Cardiac muscle cell (in vitro differentiated cells and primary cell): ENCODE data around the gene MDH1B. TPM values are rescaled to one million over a fixed set of nuclear protein-coding genes. Genes with fewer than 3 reads are reported as not detected.
A peak's percentile ranks its signal among the peaks of the same experiment; 100 is the strongest.

Experiments used
- DNase-seq, 2 donors: peaks; one replicate each; pipeline versions ENCODE4 v3.0.0 to v3.0.0-alpha.2; 2010 to 2017; ENCODE audit warnings: low read depth in 1 of 2, low spot score in 1 of 2
- H3K27ac ChIP-seq: fragments of 200-600 bp; sonication (generic); 2 replicates; pipeline ENCODE4 v1.5.1; 2016
- H3K27me3 ChIP-seq: fragments of 200-600 bp; sonication (generic); 2 replicates; pipeline ENCODE4 v1.6.0; 2016; ENCODE audit warnings: control low read depth
- H3K36me3 ChIP-seq: fragments of 200-600 bp; sonication (generic); 2 replicates; pipeline ENCODE4 v1.5.1; 2016; ENCODE audit warnings: control low read depth
- H3K4me1 ChIP-seq: fragments of 200-600 bp; sonication (generic); 2 replicates; pipeline ENCODE4 v1.8.1; 2017; ENCODE audit warnings: low read depth, mild to moderate bottlenecking, mixed run types
- H3K4me3 ChIP-seq: fragments of 200-600 bp; sonication (generic); 2 replicates; pipeline ENCODE4 v1.5.1; 2016; ENCODE audit warnings: mild to moderate bottlenecking
- H3K9me3 ChIP-seq: fragments of 200-600 bp; sonication (generic); 2 replicates; pipeline ENCODE4 v1.5.1; 2017; ENCODE audit warnings: low read depth, mild to moderate bottlenecking, control low read depth
- polyA plus RNA-seq: library from polyadenylated mRNA; unstranded; fragments of >200 nt; fragmentation: Nextera tagmentation; extraction: Ambion mirVana; gene quantifications from 2 replicates; pipeline ENCODE4 v1.2.1, GENCODE V29; 2016
- total RNA-seq: library from RNA; depleted of rRNA; stranded (reverse); fragments of >200 nt; gene quantifications from 2 replicates; pipeline ENCODE4 v1.2.3, GENCODE V29; 2016
- TF ChIP-seq, protein P1 (sequence below): IDR thresholded peaks from 2 replicates; pipeline ENCODE4 v1.5.1; 2012; ENCODE audit warnings: low read depth, mild to moderate bottlenecking, low read length

MDH1B gene
- total and polyA plus RNA-seq, 2 experiments from 2014 or later, result 1.4 to 2.9 TPM

GRCh38 chr2:206700156-206700555, 65.0 kb downstream of the MDH1B start:
- TF ChIP-seq, protein P1, sequence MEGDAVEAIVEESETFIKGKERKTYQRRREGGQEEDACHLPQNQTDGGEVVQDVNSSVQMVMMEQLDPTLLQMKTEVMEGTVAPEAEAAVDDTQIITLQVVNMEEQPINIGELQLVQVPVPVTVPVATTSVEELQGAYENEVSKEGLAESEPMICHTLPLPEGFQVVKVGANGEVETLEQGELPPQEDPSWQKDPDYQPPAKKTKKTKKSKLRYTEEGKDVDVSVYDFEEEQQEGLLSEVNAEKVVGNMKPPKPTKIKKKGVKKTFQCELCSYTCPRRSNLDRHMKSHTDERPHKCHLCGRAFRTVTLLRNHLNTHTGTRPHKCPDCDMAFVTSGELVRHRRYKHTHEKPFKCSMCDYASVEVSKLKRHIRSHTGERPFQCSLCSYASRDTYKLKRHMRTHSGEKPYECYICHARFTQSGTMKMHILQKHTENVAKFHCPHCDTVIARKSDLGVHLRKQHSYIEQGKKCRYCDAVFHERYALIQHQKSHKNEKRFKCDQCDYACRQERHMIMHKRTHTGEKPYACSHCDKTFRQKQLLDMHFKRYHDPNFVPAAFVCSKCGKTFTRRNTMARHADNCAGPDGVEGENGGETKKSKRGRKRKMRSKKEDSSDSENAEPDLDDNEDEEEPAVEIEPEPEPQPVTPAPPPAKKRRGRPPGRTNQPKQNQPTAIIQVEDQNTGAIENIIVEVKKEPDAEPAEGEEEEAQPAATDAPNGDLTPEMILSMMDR, result no peak
- H3K9me3 ChIP-seq, result no peaks in the 10 kb centered on the region
- H3K36me3 ChIP-seq, result no peaks in the 10 kb centered on the region
- no peak overlapping the region for H3K4me3 ChIP-seq
- H3K4me1 ChIP-seq, result no peaks in the 10 kb centered on the region
- peak in 1 of 2 donors; percentile 18 for DNase-seq
- peaks cover 39% of the 10 kb centered on the region for H3K27me3 ChIP-seq
- no peak overlapping the region for H3K27ac ChIP-seq

- no peaks in the 10 kb centered on the region for H3K36me3 ChIP-seq
- DNase-seq, result no peak
- TF ChIP-seq, protein P1, result no peak
- peaks cover 27% of the 10 kb centered on the region for H3K27me3 ChIP-seq
- H3K9me3 ChIP-seq, result no peaks in the 10 kb centered on the region
- no peak overlapping the region for H3K4me3 ChIP-seq
- no peaks in the 10 kb centered on the region for H3K4me1 ChIP-seq
- no peak overlapping the region for H3K27ac ChIP-seq
These were observed 66.3 kb downstream of the MDH1B start for GRCh38 chr2:206698811-206699210.

GRCh38 chr2:206696910-206697309, 68.2 kb downstream of the MDH1B start:
- H3K36me3 ChIP-seq, result no peaks in the 10 kb centered on the region
- no peaks in the 10 kb centered on the region for H3K9me3 ChIP-seq
- no peak for DNase-seq
- TF ChIP-seq, protein P1, result no peak
- no peak overlapping the region for H3K27ac ChIP-seq
- peaks cover 19% of the 10 kb centered on the region for H3K27me3 ChIP-seq
- H3K4me3 ChIP-seq, result no peak overlapping the region
- H3K4me1 ChIP-seq, result no peaks in the 10 kb centered on the region

GRCh38 chr2:206693399-206694137, 71.6 kb downstream of the MDH1B start:
- no peaks in the 10 kb centered on the region for H3K9me3 ChIP-seq
- peaks cover 11% of the 10 kb centered on the region for H3K27me3 ChIP-seq
- DNase-seq, result peak; percentile 77
- no peak overlapping the region for H3K4me3 ChIP-seq
- no peak overlapping the region for H3K27ac ChIP-seq
- no peaks in the 10 kb centered on the region for H3K36me3 ChIP-seq
- H3K4me1 ChIP-seq, result no peaks in the 10 kb centered on the region
- TF ChIP-seq, protein P1, result peak; percentile 55

DNA sequence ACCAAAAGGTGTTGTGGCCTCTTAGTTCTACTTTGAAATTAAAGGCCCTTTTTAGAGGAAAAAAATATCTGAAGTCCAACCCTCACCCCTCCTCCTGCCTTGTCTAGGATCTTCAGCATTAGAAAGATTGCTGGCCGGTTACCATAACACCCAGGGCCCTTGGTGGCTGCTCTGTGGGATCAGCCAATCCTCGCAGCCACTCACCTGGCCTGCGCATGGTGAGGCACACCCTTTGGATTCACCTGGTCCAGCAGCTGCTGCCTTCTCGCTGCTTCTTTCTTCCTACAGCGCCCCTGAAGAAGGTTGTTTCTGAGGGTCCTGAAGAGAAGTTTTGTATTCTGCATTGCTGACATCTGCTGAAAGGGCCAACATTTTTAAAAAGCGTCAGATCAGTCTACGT, 72.2 kb downstream of the MDH1B start:
- Histone ChIP-seq H3K4me3 (no peak overlapping the region), H3K4me1 (no peaks in the 10 kb centered on the region), H3K27ac (no peak overlapping the region), H3K27me3 (peaks cover 5% of the 10 kb centered on the region), H3K9me3 (no peaks in the 10 kb centered on the region), H3K36me3 (no peaks in the 10 kb centered on the region)
- TF ChIP-seq, protein P1, result no peak
- no peak for DNase-seq
